Measurements from ENCODE around the gene BTNL8. TPM values are rescaled to one million over a fixed set of nuclear protein-coding genes. Genes with fewer than 3 reads are reported as not detected.

The BTNL8 gene
- total and polyA plus RNA-seq, 2 of the 13 experiments (the other 11 are each of a cell fraction or from before 2014, with no cell fraction given): not detected

GRCh38 chr5:180860273-180860886, 38.6 kb upstream of the BTNL8 start:
- ATAC-seq: peak; percentile 72
- Histone ChIP-seq H3K27me3 (ENCODE audit: control insufficient read depth in 1 of 2, insufficient read depth in 2 of 2, low read length in 2 of 2) (no peaks in the 10 kb centered on the region; a peak in 1 of 5 replicates), H3K4me2 (ENCODE audit: low read depth, low read length) (peak overlapping the region; percentile 93), H3K9me3 (ENCODE audit: low read length) (no peaks in the 10 kb centered on the region), H3K27ac (ENCODE audit: extremely low read length, insufficient read depth, low read length) (peak overlapping the region; percentile 80), H3K4me3 (replicated peaks in 1 of 3; ENCODE audit: insufficient read depth in 1 of 3, low read depth in 2 of 3, low read length in 3 of 3) (peak overlapping the region; percentile 93 to 99 (median 93)), H4K20me1 (ENCODE audit: insufficient read depth, low read length) (no peaks in the 10 kb centered on the region), H3K36me3 (replicated peaks in 1 of 2; ENCODE audit: control insufficient read depth in 1 of 2, insufficient read depth in 2 of 2, low read length in 2 of 2) (peaks cover 0 to 2% of the 10 kb centered on the region in 2 experiments; a peak in 2 of 5 replicates), H3K9ac (ENCODE audit: insufficient read depth, low read depth, low read length) (peak overlapping the region; percentile 85), H3K79me2 (ENCODE audit: insufficient read depth, low read length) (peaks cover 2% of the 10 kb centered on the region), H2AFZ (ENCODE audit: low read length) (no peak overlapping the region), H3K4me1 (ENCODE audit: insufficient read depth, low read length) (peaks cover 7% of the 10 kb centered on the region)
- in situ Hi-C loops (cut with HindIII; ENCODE audit: extremely low pct_ligation_motif_present, low pct_unique_long_range_greater_than_20kb): no loop called here
- POLR2A ChIA-PET: interaction anchor here (0.6 to 1.5 kb wide), 6 partner anchors 50 to 346 kb away, joined by 3 to 6 read pairs (median 3); no protein-coding TSS in a partner anchor
- CTCF ChIA-PET (ENCODE audit: low intra/inter-chr PET ratio, low total read pairs): interaction anchor here (0.8 kb wide), 1 partner anchor 76 kb away, joined by 3 read pairs; no protein-coding TSS in a partner anchor
- peak; percentile 65 for DNase-seq (ENCODE audit: low spot score)
- intact Hi-C loops (cut with micrococcal nuclease; ENCODE audit: unreplicated experiment): loop anchor here (2.0 to 10.0 kb wide), 4 partner anchors 26 to 294 kb away; no protein-coding TSS in a partner anchor
- BruUV-seq (replicated peaks): TSS peak; percentile 70
- 1% methylated on average over 18 of the region's 18 CpGs for WGBS (ENCODE audit: low lambda C conversion rate)
- FAIRE-seq: peak; percentile 30
- TF ChIP-seq ATF4 (CRISPR knock-in tag; IDR thresholded peaks at IDR 0.05): peak in 1 of 2 experiments; percentile 2; a peak in 1 of 4 replicates
- no peak for TF ChIP-seq ZNF451 (CRISPR knock-in tag; IDR thresholded peaks at IDR 0.05)
- no peak for TF ChIP-seq ZFX (CRISPR knock-in tag; IDR thresholded peaks at IDR 0.05; ENCODE audit: low read depth)
- TF ChIP-seq ZNF441 (CRISPR knock-in tag; IDR thresholded peaks at IDR 0.05; ENCODE audit: borderline replicate concordance): 0 out of 2 replicates have a peak, but pooled peaks have one; percentile 6
- peak; percentile 41 for TF ChIP-seq CTCF (CRISPR knock-in tag; IDR thresholded peaks at IDR 0.05)
- TF ChIP-seq NR2F6 (IDR thresholded peaks at IDR 0.05): 0 out of 2 replicates have a peak, but pooled peaks have one; percentile 18
- no peak for TF ChIP-seq NR2F6 (CRISPR knock-in tag; IDR thresholded peaks at IDR 0.05)
- peak; percentile 84; the same call in 1 of the 2 replicates for TF ChIP-seq ZNF362 (CRISPR knock-in tag; IDR thresholded peaks at IDR 0.05; ENCODE audit: borderline replicate concordance)
- TF ChIP-seq CCAR2 (optimal IDR thresholded peaks at IDR 0.05; ENCODE audit: low read depth, low read length): peak; percentile 34
- 0 out of 2 replicates have a peak, but pooled peaks have one; percentile 3 for TF ChIP-seq ZNF609 (CRISPR knock-in tag; IDR thresholded peaks at IDR 0.05; ENCODE audit: borderline replicate concordance)
- TF ChIP-seq HBP1 (CRISPR knock-in tag; IDR thresholded peaks at IDR 0.05; ENCODE audit: low read depth): 0 out of 2 replicates have a peak, but pooled peaks have one; percentile 2
- TF ChIP-seq MXI1 (IDR thresholded peaks at IDR 0.05; ENCODE audit: borderline replicate concordance, low read depth, low read length): no peak

All from HepG2 (cell line).